GM12878 (cell line): ENCODE data around the gene SEL1L. TPM values are rescaled to one million over a fixed set of nuclear protein-coding genes. Genes with fewer than 3 reads are reported as not detected.
"Not testable (repeated sequence)": the region's sequence is repeated elsewhere in the genome, so short reads cannot be mapped to it uniquely, and the experiment has no call there.

Experiments used
- ATAC-seq: fragments of 200-7000 bp; cut with Tn5 transposase; 3 replicates; pipeline ENCODE4 v1.9.1; 2020; ENCODE audit warnings: mild to moderate bottlenecking, moderate library complexity
- BruUV-seq: library from RNA; stranded (reverse); fragments of 400-500 nt; replicated peaks from 2 replicates; lab custom pipeline; 2021; lab: Mats Ljungman, UMichigan
- CTCF ChIA-PET: fragments of 300-600 bp; sonication (Branson Sonifier 250); formaldehyde crosslinking; extraction: SDS; loops from one replicate; lab custom pipeline; 2021; ENCODE audit warnings: inconsistent platforms; lab: Yijun Ruan, JAX
- POLR2A ChIA-PET: fragments of 350-600 bp; formaldehyde crosslinking; extraction: SDS; loops from one replicate; lab custom pipeline; 2021; ENCODE audit warnings: inconsistent platforms; lab: Charles Lee
- RAD21 ChIA-PET: fragments of 300-600 bp; sonication (Branson Sonifier 250); formaldehyde crosslinking; loops from one replicate; lab custom pipeline; 2023; ENCODE audit warnings: antibody characterized with exemption; ENCODE audit not compliant: unreplicated experiment; lab: Charles Lee
- SMC1A ChIA-PET: fragments of 300-600 bp; sonication (Branson Sonifier 250); formaldehyde crosslinking; loops from one replicate; lab custom pipeline; 2023; ENCODE audit not compliant: unreplicated experiment, uncharacterized antibody; lab: Charles Lee
- DNase-seq: peaks from one replicate; pipeline ENCODE4 v3.0.0-alpha.2; 2011; ENCODE audit warnings: low read depth, low spot score
- FAIRE-seq: peaks from 3 replicates; lab custom pipeline; 2011; peaks lifted over from hg19 to GRCh38; lab: Jason Lieb, UNC
- H2AFZ ChIP-seq: 2 replicates; pipeline ENCODE4 v1.6.0; 2011; ENCODE audit warnings: low read depth, low read length, control low read depth; ENCODE audit not compliant: control insufficient read depth
- H3K27ac ChIP-seq: 2 replicates; pipeline ENCODE4 v1.5.1; 2011; ENCODE audit warnings: control low read depth; ENCODE audit not compliant: control insufficient read depth, insufficient read depth
- H3K27me3 ChIP-seq, 2 experiments: replicated peaks in 1 of 2; 2 replicates each; pipeline versions ENCODE4 v1.6.0 to v1.6.1; 2011; ENCODE audit warnings: low read length in 1 of 2; ENCODE audit not compliant: control insufficient read depth in 2 of 2, insufficient read depth in 2 of 2
- H3K36me3 ChIP-seq, 2 experiments: 2 replicates each; pipeline ENCODE4 v1.5.1; 2011; ENCODE audit warnings: low read length in 1 of 2; ENCODE audit not compliant: control insufficient read depth in 2 of 2, insufficient read depth in 2 of 2
- H3K4me1 ChIP-seq: 2 replicates; pipeline ENCODE4 v1.6.1; 2011; ENCODE audit warnings: mild to moderate bottlenecking, low read length, moderate library complexity, mixed read lengths; ENCODE audit not compliant: control insufficient read depth, insufficient read depth
- H3K4me2 ChIP-seq: 2 replicates; pipeline ENCODE4 v1.6.0; 2011; ENCODE audit warnings: control low read depth; ENCODE audit not compliant: control insufficient read depth, insufficient read depth
- H3K4me3 ChIP-seq: fragments of 200-600 bp; sonication (generic); 2 replicates; pipeline ENCODE4 v1.5.1; 2016
- H3K79me2 ChIP-seq: 2 replicates; pipeline ENCODE4 v1.6.0; 2011; ENCODE audit warnings: low read length; ENCODE audit not compliant: control insufficient read depth, insufficient read depth
- H3K9ac ChIP-seq: 2 replicates; pipeline ENCODE4 v1.8.0; 2011; ENCODE audit warnings: low read length, control low read depth, mixed read lengths; ENCODE audit not compliant: control insufficient read depth, insufficient read depth
- H3K9me3 ChIP-seq: replicated peaks from 3 replicates; pipeline ENCODE4 v1.5.1; 2011; ENCODE audit warnings: mild to moderate bottlenecking, low read length; ENCODE audit not compliant: control insufficient read depth, insufficient read depth
- H4K20me1 ChIP-seq: 2 replicates; pipeline ENCODE4 v1.6.0; 2011; ENCODE audit not compliant: control insufficient read depth, insufficient read depth
- NFYB ChIP-seq: IDR thresholded peaks from 2 replicates; pipeline ENCODE4 v1.6.1; 2011; ENCODE audit warnings: low read depth, mild to moderate bottlenecking, low read length, improper control_type of control experiment, moderate library complexity; ENCODE audit not compliant: insufficient read depth
- WGBS: methylation state at CpG from one replicate; pipeline ENCODE4 v1.1.6; 2016; ENCODE audit warnings: low lambda C conversion rate; ENCODE audit not compliant: insufficient replicate concordance, insufficient coverage; ENCODE audit errors: missing lambda C conversion rate; 5-methylcytosine and 5-hydroxymethylcytosine counted together
- in situ Hi-C: fragments of 300-500 bp; cut with MboI; formaldehyde crosslinking; loops from 9 replicates; pipeline ENCODE4 v1.14.3; 2018; ENCODE audit warnings: mixed read lengths
- intact Hi-C: fragments of 100-400 bp; cut with micrococcal nuclease; formaldehyde crosslinking; loops from one replicate; pipeline ENCODE4 v1.14.2; 2022; ENCODE audit not compliant: unreplicated experiment
- polyA plus RNA-seq, 11 experiments: library from polyadenylated mRNA; depleted of rRNA in 4 of 11; unstranded in 6 of 11; stranded (reverse) in 5 of 11; fragments of >200 nt; fragmentation: Nextera tagmentation in 4 of 11; fragmentation: Illumina TruSeq in 1 of 11; extraction: Ambion mirVana in 4 of 11; extraction: Trizol in 1 of 11; gene quantifications; 1 replicate in 1 of 11; 2 replicates in 10 of 11; pipeline versions ENCODE4 v1.2.1 to v1.2.3, GENCODE V29; 2011 to 2016; ENCODE audit warnings: inconsistent platforms in 2 of 11, missing spikeins in 2 of 11, low read depth in 1 of 11
- total RNA-seq, 4 experiments: library from RNA; depleted of rRNA in 3 of 4; stranded (reverse); fragments of >200 nt in 3 of 4; fragmentation: Illumina TruSeq in 1 of 4; extraction: Trizol in 1 of 4; gene quantifications; 2 replicates each; pipeline versions ENCODE4 v1.2.1 to v1.2.3, GENCODE V29; 2013 to 2021

Gene SEL1L
- total and polyA plus RNA-seq, 10 of the 15 experiments (the other 5 are each of a cell fraction or from before 2014, with no cell fraction given), result 13.4 to 57.2 (median 31.7) TPM

GRCh38 chr14:81515927-81516326 lies 17.7 kb downstream of the SEL1L start:
- H3K36me3 ChIP-seq, result peaks cover 4 to 19% of the 10 kb centered on the region in 2 experiments
- SMC1A ChIA-PET, H3K4me3 ChIP-seq, intact Hi-C loops, POLR2A ChIA-PET, H3K27ac ChIP-seq, ATAC-seq, H3K9ac ChIP-seq, H3K4me2 ChIP-seq, H3K4me1 ChIP-seq, RAD21 ChIA-PET, DNase-seq, H2AFZ ChIP-seq, H3K9me3 ChIP-seq, H3K79me2 ChIP-seq, H4K20me1 ChIP-seq, H3K27me3 ChIP-seq, CTCF ChIA-PET, FAIRE-seq, BruUV-seq, in situ Hi-C loops: not testable (repeated sequence)
- WGBS, result over 99% methylated on average over 8 of the region's 8 CpGs

GRCh38 chr14:81512826-81513225 lies 20.8 kb downstream of the SEL1L start:
- 93% methylated on average over 6 of the region's 6 CpGs for WGBS
- not testable (repeated sequence) for H3K79me2 ChIP-seq

More at GRCh38 chr14:81512826-81513225, 20.8 kb downstream of the SEL1L start:
- H3K27me3 ChIP-seq, POLR2A ChIA-PET, intact Hi-C loops, in situ Hi-C loops, BruUV-seq, ATAC-seq, H3K4me3 ChIP-seq, FAIRE-seq, H2AFZ ChIP-seq, H4K20me1 ChIP-seq, H3K9ac ChIP-seq, SMC1A ChIA-PET, H3K9me3 ChIP-seq, RAD21 ChIA-PET, H3K4me2 ChIP-seq: not testable (repeated sequence)
- TF ChIP-seq NFYB, result 0 out of 2 replicates have a peak, but pooled peaks have one; percentile 20
- TF ChIP-seq, all 136 proteins: peak for 1; not testable (repeated sequence) for 135
- H3K27ac ChIP-seq, H3K4me1 ChIP-seq, DNase-seq, CTCF ChIA-PET: not testable (repeated sequence)
- H3K36me3 ChIP-seq, result peaks cover 4 to 27% of the 10 kb centered on the region in 2 experiments
